CD4-positive, alpha-beta T cell treated with Interferon alpha-2 for 1 hour (primary cell): ENCODE data around the gene STPG1.

Experiments
- DNase-seq, 2 donors: peaks; one replicate each; pipeline ENCODE4 v3.0.0-alpha.2; 2020 to 2022

STPG1 gene

GRCh38 chr1:24337455-24337854, 76.1 kb downstream of the STPG1 start:
- DNase-seq: no peak

GRCh38 chr1:24336075-24336474, 77.5 kb downstream of the STPG1 start:
- DNase-seq: no peak

GRCh38 chr1:24331961-24332673, 81.5 kb downstream of the STPG1 start:
- DNase-seq: no peak

GRCh38 chr1:24329797-24330543, 83.6 kb downstream of the STPG1 start:
- no peak for DNase-seq

- DNase-seq: no peak
These were observed 84.3 kb downstream of the STPG1 start for GRCh38 chr1:24329331-24329730.

GRCh38 chr1:24327891-24328290, 85.7 kb downstream of the STPG1 start:
- DNase-seq: no peak

GRCh38 chr1:24327486-24327885, 86.1 kb downstream of the STPG1 start:
- DNase-seq: no peak

GRCh38 chr1:24325587-24326449, 87.8 kb downstream of the STPG1 start:
- no peak for DNase-seq

GRCh38 chr1:24324903-24325302, 88.7 kb downstream of the STPG1 start:
- no peak for DNase-seq

- DNase-seq: no peak
These were observed 90.3 kb downstream of the STPG1 start for GRCh38 chr1:24323281-24323680.

GRCh38 chr1:24322470-24323177, 91.0 kb downstream of the STPG1 start:
- DNase-seq: no peak

- peak; percentile 53 to 69 for DNase-seq
These were observed 91.7 kb downstream of the STPG1 start for GRCh38 chr1:24321697-24322469.

GRCh38 chr1:24321126-24321525, 92.5 kb downstream of the STPG1 start:
- DNase-seq: no peak

GRCh38 chr1:24319962-24320361, 93.6 kb downstream of the STPG1 start:
- no peak for DNase-seq

- DNase-seq: peak; percentile 8 to 34
These were observed 94.2 kb downstream of the STPG1 start, which contains the start of gene GRHL3 for GRCh38 chr1:24319312-24319863. Gene GRHL3 (plus strand): TSS chr1:24319357. CDS start chr1:24319552, 195 bp downstream.

- DNase-seq: no peak
These were observed 94.8 kb downstream of the STPG1 start for GRCh38 chr1:24318615-24319311.

GRCh38 chr1:24317956-24318614, 95.5 kb downstream of the STPG1 start:
- no peak for DNase-seq

GRCh38 chr1:24317081-24317480, 96.5 kb downstream of the STPG1 start:
- no peak for DNase-seq

GRCh38 chr1:24316645-24317044, 96.9 kb downstream of the STPG1 start:
- DNase-seq: no peak

GRCh38 chr1:24315391-24315790, 98.2 kb downstream of the STPG1 start:
- no peak for DNase-seq
